Body of pancreas (tissue), 4 donors: Measurements from ENCODE around the gene TTC7B.

Experiments used
- CTCF ChIP-seq, 7 experiments: fragments of 450-650 bp in 4 of 7; fragments of 200-600 bp in 3 of 7; sonication (generic) in 3 of 7; IDR thresholded peaks; one replicate each; pipeline ENCODE4 v1.5.1; 2016 to 2019; ENCODE audit warnings: antibody characterized with exemption in 7 of 7
- POLR2A ChIP-seq, 3 donors: fragments of 450-650 bp; IDR thresholded peaks; one replicate each; pipeline ENCODE4 v1.6.1; 2016; ENCODE audit warnings: antibody characterized with exemption in 3 of 3, mild to moderate bottlenecking in 2 of 3

- TF ChIP-seq CTCF (IDR thresholded peaks at IDR 0.05) = no peak
- TF ChIP-seq POLR2A (IDR thresholded peaks at IDR 0.05) = no peak
Observed at GRCh38 chr14:90487462-90487861, 328.8 kb downstream of the TTC7B start.
